Anterior cingulate cortex (tissue), 58 donors: ENCODE results near the gene TWSG1.
A peak's percentile ranks its signal among the peaks of the same experiment; 100 is the strongest.
"Not testable (repeated sequence)": the region's sequence is repeated elsewhere in the genome, so short reads cannot be mapped to it uniquely, and the experiment has no call there.

Experiments used
- DNase-seq, 58 donors: peaks; one replicate each; lab custom pipeline; 2025; lab: John Stamatoyannopoulos, UW

The TWSG1 gene

DNA sequence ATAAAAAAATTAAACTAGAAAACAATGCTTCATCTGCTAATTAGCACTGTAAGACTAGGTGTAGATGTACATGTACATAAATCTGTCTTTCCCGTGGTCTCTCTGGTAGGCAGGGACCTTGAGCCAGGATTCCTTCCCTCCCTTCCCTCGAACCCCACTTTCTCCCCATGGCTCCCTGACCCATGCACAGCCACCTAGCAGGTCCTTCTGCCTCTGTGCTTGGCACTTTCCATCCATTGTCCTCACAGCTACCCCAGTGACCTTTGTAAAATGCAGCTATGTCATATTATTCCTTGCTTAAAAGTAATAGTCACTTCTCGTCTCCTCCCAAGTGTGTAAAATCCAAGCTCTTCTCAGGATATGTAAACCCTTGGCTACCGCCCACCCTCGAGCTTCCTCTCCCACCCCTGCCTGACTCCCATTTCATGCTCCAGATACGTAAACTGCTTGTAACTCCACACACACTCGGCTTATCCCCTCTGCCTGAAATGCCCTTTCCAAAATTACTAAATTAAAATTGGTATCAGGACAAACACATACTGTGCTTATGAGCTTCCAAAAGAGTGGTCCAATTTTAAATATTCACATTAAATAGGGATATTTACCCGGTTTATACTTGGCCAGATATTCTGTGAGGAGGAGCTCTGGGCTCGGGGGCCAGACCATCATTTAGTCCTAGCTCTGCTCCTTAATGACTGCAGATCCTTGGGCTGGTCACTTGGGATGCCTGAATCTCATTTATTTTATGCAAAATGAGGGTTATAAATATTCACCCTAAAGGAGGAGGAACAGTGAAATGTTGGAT is 86.7 kb downstream of the TWSG1 start:
- DNase-seq, result no peak

DNA sequence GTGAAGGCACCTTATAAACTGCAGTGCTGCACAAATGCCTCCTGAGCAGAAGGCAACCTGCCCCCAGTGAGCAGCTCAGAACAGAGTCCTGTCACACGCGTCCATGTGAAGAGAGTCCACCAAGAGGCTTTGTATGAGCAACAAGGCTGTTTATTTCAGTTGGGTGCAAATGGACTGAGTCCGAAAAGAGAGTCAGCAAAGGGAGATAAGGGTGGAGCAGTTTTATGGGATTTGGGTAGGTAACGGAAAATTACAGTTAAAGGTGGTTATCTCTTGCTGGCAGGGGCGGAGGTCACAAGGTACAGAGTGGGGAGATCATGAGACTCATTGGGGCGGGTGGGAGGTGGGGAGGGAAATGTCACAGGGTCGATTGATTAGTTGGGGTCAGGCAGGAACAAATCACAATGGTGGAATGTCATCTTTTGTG is 87.3 kb downstream of the TWSG1 start:
- DNase-seq, result no peak

DNA sequence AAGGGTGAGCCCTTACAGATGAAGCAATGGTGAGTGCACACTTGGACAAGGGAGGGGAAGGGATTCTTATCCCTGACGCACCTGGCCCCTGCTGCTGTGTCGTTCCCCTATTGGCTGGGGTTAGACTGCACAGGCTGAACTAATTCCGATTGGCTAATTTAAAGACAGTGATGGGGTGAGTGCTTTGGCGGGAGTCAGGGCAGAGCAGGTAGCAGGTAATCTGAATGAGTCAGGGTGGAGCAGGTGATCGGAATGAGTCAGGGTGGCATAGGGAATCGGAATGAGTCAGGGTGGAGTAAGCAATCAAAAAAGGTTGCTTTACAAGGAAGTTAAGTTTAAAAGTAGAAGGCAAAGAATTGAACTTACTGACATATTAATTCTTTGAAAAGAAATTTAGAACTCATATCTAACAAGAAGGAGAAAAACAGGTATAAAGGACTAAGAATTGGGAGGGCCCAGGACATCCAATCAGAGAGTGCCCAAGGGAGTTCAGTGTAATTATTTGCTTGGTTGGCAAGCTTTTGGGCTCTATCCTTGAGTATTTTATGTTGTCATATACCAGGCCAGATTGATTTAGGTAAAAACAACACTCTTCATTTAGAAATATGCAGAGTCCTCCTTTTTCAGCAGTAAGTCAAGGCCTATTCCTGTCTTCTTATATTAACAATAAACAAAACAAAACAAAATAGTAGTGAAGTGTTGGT is 88.4 kb downstream of the TWSG1 start:
- DNase-seq, result no peak

DNA sequence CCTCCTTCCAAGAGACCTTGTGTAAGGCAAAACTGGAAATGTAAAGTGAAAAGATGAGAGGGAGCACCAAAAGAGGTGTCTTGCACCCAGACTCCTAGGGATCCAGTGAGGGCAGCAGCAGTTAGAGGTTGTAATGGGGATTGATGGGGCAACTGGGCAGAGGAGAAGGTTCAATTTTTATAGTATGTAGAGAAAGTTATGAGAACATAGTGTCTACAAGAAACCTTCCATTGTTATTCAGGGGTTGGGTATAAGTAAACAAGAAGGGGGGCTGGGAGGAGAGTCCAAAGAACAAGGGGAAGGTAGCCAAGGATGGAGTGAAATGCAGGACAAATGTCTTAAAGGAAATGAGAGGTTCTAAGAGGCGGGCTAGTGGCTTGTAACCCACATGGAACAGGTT is 89.1 kb downstream of the TWSG1 start:
- not testable (repeated sequence) for DNase-seq

DNA sequence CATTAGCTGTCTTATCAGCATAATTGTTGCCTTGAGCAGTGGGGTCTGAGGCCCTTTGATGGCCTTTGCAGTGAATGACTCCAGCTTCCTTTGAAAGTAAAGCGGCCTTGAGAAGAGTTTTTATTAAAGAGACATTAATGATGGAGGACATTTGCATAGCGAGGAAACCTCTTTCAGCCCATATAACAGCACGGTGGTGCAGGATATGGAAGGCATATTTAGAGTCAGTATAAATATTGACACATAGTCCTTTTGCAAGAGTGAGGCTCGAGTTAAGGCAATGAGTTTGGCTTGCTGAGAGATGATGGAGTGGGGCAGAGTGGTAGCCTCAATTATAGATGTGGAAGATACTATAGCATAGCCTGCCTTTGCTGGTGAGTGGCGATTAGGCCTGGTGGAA is 89.7 kb downstream of the TWSG1 start:
- DNase-seq, result not testable (repeated sequence)

DNA sequence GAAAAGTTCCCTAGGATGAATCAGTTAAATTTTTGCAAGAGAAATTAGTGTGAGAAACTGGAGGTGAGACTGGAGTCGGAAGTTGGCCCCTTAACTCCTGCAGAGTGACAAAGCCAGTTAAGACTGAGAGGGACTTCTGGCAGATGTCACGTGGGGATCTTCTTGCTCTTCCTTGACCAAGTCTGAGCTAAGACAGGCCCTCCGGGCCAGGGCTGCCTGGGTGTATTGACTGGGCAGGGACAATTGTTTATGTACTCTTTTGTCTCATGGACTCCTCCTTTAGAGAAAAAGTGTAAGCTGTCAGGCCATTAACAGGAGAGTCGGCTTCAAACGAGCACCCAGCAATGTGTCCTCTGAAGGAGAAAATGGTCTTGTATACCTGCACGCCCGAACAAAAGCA is 92.2 kb downstream of the TWSG1 start:
- DNase-seq, result no peak

DNA sequence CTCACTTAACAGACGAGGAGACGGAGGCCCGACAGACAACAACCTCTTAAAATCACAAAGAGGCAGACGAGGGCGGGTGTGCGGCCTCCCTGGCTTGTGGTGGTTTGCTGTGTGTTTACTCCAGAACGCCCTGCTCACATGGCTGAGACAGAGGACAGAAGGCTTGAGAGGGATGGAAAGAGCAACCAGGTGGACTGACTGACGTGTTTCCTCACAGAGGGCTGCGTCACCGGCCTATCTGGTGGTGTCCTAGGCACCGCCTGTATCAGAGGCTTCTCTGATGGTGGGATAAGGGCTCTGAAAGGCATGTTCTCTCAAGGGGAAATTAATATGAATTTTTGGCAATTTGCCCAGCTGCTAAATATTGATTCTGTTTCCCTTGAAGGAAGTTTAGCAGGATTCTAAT is 93.7 kb downstream of the TWSG1 start:
- no peak for DNase-seq

DNA sequence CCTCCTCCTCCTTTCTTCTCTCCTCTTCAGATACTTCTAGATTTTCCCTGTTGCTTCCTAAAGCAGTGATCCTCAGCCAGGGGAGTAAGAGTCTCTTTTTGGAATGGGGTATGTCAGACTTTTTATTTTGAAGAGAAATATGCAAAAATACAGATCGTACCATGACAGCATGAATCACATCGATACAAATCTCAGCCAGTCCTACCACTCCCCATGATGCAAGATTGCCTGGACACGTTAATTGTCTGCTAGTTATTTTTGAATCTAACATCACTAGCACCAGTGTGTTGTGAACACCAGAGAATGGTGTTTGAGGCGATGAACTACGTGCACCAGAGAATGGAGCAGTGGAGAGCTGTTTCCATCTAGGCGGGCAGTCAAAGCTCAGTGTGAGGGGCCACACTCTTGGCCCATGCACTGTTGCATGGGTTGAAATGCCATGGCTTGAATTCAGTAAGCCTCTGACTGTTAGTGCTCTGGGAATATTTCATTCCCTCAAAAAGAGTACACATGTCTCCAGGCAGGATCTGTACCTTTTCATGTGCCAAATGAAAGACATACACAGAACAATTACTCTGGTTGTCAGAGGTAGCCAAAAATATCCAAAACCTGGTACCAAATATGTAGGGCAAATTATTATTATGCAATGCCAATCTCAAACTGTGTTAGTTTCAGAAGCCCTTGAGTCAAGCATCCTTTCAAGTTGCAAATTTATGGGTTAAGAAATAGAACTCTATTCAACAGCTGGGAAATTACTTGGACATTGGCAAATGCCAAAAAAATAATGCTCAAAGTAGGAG is 94.5 kb downstream of the TWSG1 start:
- no peak for DNase-seq

DNA sequence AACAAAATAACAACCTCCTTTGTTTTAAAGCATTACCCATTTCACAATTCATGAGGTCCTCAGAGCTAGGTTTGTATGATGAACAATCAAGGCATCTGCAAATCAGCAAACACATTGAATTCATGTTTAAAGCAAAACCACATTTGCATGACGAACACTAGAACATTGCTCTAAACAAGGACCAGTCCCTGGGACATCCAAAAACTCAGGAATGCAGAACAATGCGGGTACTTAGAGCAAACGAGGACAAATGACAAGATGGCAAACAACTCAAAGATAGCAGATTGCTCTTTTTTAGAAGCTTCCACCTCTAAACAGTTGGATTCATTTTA is 95.1 kb downstream of the TWSG1 start:
- DNase-seq, result no peak

DNA sequence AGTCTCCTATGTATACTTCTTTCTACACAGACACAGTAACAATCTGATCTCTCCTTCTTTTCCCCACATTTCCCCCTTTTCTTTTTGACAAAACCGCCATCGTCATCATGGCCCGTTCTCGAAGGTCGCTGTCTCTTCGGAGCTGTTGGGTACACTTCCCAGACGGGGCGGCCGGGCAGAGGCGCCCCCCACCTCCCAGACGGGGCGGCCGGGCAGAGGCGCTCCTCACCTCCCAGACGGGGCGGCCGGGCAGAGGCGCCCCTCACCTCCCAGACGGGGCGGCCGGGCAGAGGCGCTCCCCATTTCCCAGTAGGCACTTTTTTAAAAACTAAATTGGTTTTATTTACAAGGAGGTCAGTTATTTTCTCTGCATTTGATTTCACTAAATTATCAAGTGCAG is 95.7 kb downstream of the TWSG1 start:
- not testable (repeated sequence) for DNase-seq

DNA sequence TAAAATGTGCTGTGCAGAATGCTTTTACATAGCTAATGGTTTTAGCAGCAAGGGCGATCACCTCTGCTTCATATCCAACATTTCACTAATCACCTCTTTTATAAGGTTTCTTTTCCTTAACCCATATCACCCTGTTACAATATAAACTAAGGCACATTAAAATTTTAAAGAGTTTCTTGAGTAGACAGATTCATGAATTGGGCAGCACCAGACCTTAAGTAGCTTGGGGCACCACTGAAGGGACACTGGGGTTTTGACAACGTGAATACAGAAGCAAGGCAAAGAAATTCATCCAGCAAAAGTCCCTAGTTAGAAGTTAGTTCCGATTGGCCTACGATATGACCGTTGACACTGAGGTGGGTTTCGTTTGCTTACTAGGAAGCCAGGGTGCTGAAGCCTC is 96.7 kb downstream of the TWSG1 start:
- DNase-seq, result no peak

DNA sequence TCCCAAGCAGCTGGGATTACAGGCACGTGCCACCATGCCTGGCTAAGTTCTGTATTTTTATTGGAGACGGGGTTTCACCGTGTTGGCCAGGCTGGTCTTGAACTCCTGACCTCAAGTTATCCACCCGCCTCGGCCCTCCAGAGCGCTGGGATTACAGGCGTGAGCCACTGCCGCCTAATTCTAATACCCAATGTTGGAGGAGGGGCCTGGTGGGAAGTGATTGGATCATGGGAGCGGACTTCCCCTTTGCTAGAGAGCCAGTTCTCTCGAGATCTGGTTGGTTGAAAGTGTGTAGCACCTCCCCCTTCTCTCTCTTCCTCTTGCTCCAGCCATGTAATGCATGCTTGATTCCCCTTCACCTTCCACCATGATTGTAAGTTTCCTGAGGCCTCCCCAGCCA is 98.5 kb downstream of the TWSG1 start:
- not testable (repeated sequence) for DNase-seq

DNA sequence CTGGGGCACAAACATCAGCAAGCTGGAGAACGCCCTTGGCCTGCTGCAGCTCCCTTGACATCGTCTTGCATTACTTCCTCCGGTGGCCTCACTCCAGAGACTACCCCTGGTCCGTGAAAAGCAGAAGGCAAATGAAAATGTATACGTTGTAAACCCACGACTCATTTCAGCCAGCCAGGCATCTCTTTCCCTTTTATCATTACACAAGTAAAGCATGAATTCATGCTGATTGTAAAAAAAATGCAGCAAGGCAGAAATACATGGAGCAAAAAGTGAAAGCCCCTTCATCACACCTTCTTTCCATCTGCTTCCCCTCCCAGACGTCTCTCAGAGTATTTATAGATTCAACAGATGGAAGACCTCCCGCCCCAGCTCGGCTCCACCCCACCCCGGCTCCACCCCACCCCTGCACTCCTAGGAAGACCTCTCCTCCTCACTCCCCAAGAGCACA is 99.1 kb downstream of the TWSG1 start:
- peak in 1 of 58 donors; percentile 2 for DNase-seq

DNA sequence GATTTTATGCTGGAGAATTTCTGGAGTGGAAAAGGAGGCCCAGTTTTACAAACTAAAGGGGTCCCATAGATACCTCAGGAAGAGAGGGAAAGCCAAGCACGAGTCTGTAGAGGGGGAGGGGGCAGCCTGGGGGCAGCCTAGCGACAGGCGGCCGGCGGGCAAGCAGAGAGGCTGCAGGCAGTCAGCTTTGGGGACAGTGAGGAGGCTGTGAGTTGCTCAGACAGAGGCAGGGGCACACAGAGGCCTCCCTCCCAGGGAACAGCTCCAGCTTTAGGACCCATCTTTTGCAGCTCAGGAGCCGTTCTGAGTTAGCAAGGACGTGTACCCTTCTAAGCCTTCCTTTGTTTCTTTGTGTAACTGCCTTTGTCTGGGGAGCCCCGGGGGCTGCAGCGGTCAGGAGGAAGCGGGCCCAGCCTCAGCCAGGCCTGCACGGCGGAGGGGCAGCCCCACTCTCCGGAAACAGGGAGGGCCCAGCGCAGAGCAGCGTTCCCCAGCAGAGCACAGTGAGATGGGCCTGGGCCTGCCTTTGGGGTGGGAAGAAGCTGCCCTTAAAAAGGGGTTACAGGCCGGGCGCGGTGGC is 99.6 kb downstream of the TWSG1 start:
- no peak for DNase-seq

DNA sequence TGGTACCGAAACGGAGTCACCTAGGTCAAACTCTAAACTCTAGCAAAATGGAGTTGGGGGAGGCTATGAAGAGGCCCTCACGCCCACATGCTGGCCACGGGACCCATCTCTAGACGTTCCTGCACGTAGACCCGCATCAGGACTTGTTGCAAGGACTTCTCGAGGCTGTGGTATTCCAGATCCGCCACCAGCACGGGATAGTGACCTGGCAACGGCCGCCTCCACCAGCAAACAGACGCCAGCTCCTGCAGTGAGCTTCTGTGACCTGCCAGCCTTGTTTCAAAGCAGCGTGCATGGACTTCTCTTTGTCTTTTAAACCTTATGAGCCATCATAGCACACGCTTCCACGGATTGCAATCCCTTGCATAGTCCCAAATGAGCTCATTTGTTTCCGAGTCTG is 100.5 kb downstream of the TWSG1 start:
- no peak for DNase-seq

DNA sequence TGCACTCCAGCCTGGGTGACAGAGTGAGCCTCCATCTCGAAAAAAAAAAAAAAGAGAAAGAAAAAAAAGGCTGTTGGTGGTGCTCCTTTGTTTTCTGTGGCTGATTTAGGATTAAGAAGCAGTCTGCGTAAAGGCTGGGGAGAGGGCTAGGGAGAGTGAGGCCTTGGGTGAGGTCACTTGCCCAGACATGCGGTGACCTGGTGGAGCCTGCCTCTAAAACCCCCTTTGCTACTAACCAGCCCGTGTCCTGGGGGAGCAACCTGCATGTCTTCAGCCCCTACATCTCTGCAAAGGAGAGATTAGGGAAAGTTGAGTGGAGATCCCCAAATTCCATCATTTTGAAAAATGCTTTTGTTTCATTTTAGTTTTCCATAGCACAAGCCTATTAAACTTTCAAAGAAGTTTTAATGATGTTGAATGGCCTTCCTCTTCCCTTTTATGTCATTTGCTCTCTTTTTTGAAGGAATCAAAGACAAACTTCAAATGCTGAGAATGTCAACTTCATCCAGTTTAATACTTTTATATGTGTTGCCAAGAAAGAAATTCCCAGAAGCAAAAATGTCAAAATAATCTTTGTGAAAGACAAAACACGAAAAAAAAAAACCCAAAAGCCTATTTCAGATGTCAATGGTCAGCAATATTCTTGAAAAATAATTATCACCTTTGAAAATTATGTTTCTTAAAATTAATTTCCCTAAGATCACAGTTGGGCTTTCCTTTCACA is 101.8 kb downstream of the TWSG1 start:
- DNase-seq, result no peak

DNA sequence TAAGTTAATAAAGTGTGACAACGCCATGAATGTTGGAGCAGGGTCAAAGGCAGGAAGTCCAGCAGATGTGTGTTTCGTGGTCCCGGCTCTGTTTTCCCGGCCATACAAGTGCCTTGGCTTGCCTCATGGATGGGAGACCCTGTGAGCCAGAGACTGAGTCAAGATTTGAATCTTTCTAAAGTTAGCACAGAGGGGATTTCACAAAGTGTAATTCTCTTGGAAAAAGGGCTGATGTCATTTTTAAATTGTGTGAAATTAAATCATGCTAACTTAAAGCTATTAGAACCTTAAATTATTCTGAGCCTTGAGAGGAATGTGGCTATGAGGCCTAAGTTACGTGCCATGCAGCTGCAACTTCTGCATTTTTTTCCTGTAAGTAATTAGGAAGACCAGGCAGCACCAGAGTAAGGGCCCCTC is 102.5 kb downstream of the TWSG1 start:
- DNase-seq, result no peak

DNA sequence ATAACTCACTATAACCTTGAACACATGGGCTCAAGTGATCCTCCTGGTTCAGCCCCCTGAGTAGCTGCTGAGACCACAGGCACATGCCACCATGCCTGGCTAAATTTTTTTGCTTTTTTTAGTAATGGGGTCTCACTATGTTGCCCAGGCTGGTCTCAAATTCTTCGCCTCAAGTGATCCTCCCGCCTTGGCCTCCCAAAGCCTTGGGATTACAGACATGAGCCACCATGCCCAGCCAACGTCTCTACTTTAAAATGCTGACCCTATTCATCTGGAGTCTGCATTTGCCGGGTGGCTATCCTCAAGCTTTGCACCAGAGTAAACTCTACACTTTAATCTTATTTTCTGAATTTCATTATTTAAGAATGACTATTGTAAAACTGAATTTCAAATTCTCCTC is 103.1 kb downstream of the TWSG1 start:
- no peak for DNase-seq

DNA sequence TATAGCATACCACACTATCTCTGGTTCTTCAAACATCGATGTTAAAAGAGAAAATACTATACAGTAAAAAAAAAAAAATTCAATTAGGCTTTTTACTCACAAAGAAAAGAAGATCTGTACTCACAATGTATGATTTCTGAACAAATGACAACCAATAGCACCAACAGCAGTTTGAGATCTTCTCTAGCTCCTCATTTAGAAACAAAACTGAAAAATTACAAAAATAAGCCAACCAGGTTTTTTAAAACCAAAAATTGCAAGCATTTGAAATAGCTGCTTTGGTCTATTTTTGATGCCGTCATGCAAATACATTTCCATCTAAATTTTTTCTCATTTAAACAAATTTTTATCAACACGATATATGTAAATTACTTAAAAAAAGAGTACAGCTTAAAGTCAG is 106.5 kb downstream of the TWSG1 start:
- DNase-seq, result no peak

DNA sequence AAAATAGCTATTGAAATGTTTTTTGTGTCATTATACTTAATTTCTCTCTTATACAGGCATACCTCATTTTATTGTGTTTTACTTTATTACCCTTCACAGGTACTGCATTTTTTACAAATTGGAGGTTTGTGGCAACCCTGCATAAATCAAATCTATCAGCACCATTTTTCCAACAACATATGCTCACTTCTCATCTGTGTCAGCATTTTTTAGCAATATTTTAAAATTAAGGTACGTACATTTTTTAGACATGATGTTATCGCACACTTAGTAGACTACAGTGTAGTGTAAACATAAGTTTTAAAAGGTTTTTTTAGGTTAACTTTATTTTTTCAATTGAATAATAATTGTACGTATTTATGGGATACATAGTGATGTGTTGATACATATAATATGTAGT is 110.0 kb downstream of the TWSG1 start:
- no peak for DNase-seq
